DMS53 (cell line): ENCODE measurements around the gene C2CD4B.
A peak's percentile ranks its signal among the peaks of the same experiment; 100 is the strongest.

ENCODE experiments used
- DNase-seq: peaks from one replicate; lab custom pipeline; 2025; lab: John Stamatoyannopoulos, UW

C2CD4B gene

DNA sequence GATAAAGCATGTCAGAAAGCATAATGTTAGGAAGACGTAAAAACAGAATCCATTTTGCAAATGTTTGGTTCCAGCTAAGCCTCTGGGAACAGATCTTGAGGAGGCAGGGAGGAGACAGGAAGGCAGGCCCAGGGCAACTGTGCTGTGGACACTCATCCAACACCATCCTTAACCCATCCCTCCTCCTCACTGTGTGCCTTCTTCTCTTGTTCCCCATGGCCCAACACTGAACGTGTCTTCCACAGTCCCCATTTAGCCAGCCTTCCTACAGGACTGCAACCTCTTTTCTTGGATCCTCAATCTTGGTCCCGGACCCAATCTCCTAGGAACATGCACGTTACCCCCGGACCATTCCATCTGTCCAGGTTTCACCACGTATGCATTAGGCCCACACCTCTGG lies 15.4 kb downstream of the C2CD4B start:
- no peak for DNase-seq

DNA sequence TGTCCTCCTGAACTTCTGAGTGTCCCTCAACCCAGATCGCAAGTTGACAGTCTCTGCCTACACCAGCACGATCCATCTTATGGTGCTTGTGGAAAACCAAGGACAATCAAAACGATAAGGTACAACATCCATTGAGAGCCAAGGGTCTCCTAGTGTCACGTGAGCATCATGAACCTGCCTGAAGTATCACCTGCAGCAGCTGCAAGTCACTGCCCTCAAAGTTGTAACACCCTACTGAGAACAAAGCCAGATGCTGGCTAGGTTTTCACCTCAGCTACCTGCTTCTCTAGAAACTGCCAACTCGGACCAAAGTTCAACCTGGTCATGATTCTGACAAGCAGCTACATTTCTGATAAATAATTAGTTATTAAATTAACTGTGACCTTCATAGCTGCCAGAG lies 17.5 kb downstream of the C2CD4B start:
- DNase-seq: peak; percentile 62

DNA sequence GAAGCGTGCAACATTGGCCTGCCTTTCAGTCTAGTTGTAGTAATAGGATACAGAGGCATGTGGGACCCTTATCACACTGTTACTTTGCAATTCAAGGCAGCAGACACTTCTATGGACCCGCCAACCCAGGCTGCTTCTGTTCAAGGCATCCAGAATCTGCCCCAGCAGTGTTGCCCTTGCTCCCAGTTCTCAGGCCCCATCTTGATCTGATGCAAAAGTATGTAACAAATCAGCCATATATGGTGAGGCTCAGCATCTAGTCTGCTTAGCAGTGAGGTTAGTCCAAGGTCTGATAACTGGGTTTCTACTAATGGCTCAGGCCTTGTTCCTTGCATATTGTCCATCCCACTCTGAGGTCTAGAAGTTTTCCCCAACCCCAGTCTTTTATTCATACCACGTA lies 17.9 kb downstream of the C2CD4B start:
- DNase-seq: peak; percentile 13

DNA sequence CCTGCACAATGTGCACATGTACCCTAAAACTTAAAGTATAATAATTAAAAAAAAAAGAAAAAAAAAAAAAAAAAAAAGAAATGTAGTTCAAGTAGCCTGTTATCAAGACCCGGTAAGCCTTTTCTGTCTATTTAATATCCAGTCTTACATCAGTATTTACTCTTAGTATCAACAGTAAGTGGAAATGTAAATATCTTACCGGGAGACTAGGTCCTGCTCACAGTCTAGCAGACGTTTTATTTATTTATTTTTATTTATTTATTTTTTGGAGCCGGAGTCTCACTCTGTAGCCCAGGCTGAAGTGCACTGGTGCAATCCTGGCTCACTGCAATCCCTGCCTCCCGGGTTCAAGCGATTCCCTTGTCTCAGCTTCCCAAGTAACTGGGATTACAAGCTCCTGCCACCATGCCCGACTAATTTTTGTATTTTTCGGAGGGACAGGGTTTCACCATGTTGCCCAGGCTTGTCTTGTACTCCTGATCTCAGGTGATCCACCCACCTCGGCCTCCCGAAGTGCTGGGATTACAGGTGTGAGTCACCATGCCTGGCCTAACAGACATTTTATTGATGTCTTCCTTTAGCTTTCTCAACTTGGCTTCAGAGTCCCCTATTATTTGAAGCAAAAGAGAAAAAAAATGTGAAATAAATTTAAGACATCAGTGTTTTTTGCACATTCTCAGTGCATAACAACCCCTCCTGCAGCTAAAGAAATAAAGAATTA lies 19.9 kb downstream of the C2CD4B start:
- DNase-seq: peak; percentile 5

DNA sequence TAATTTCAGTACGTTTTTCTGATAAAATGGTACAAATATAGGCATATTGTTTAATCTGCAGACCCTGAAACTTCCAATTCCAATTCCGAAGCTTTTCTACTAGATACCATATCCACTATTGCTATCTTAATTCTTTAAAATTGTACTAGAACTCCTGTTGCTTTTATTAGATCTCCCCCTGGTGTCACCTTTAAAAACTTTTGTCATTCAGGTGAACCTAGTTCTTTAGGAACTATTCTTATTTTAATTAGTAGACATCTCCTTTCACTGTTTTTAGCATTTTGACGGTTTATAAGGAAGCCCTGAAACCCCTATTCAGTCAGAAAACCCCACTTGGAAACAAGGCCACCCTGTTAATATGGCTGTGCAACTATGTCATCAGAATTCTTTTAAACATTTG lies 22.3 kb downstream of the C2CD4B start:
- DNase-seq: peak; percentile 31

DNA sequence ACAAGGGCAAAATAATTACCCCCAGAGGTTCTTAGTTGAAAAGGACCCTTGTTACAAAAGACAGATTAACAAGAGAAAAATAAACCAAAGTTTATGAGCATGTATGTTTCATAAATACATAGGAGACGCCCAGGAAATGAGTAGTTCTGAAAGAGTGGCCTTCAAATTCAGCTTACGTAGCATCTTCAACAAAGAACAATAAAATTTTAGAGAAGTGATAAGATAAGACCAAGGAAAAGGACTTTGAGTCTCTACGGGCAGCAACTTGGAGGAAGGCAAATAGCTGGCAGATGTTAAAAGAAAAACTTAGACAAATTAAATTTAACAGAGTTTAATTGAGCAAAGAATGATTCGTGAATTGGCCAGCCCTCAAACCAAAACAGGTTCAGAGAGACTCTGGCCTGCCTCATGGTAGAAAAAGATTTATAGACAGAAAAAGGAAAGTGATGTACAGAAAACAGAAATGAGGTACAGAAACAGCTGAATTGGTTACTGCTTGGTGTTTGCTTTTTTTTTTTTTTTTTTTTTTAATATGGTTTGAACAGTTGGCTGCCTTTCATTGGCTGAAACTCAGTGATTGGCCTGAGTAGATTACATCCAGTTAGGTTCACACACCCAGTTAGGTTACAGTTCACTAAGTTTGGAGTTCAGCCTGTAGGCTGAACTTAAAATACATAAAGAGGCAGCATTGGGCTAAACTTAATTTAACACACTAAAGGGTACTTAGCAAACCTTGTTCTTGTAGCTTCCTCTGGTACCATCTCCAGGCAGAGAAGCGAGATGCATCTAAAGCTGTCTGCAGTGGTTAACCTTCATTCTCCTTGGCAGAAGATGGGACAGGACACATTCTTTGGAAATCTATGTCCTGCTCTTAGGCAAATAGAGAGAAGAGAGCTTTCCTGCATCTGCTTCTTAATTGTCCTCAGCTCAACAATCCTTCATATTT lies 23.2 kb downstream of the C2CD4B start:
- DNase-seq: no peak

DNA sequence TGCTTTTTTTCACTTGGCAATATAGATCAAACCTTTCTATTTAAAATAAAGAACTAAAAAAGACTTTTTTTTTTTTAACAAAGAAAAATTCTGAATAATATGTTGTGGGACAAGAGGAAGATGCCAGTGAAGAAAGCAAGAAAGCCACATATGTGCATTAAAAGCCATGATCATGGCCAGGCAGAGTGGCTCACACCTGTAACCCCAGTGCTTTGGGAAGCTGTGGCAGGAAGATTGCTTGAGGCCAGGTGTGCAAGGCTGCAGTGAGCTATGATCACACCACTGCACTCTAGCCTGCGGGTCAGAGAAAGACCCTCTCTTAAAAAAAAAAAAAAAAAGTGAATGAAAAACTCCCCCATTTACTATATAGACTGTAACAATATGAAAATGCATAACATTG lies 23.9 kb downstream of the C2CD4B start:
- no peak for DNase-seq

DNA sequence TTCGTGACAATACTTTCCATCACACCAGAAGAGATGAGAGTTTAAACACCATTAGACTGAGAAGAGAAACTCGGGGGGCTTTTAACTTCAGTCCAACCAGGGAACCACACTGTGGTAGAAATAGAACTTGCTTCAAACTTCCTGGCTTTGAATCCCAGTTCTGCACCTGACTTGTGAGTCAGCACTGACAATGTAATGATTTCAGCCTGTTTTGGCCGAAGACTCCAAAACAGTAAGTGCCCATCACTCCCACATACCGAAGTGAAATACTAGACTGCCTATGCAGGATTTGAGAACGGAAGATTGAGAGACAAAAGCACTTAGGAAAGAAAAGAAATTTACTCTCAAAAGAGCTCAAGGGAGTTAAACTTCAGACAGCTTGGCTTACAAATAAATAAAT lies 27.0 kb downstream of the C2CD4B start:
- DNase-seq: no peak

DNA sequence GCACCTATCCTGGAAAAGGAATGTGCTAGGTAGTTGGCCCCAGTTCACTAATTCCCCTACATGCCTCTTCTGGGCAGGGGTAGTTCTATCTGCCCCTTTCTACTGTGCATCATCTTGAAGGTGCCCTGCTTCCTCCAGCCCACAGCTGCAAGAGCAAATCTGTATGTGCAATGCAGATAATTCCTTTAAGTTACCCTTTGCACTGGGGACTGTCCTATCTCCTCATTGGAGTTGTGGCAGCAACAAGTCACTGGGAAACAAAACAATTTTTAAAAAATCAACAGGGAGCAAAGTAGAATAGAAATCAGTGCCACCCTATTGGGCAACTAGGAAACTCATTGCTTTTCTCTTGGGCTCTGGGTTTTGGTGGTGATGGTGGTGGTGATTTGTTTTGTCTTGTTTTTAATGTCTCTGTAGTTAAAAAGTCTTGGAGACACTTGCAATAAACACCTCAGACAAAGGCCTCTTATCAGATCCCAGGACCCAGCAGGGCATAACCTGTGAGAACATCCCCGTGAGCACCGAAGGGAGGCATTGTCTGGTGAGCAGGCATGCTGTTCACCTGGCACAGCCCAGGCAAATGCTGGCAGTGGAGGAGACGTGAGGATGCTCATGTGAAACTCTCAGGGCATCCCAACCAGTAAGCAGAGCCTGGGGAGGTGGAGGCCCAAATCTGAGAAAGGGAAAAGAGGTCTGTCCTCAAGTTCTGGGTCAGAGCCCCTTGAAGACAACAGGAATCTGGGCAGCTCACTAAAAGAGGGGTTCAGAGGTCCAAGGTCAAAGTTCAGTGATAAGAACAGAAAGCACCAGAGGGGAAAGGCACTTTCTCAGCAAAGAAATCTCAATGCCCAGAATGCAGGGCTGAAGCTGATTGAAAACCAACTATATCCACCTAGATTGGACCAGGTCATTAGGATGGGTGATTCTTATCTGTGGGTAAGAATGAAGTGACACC lies 27.9 kb downstream of the C2CD4B start:
- no peak for DNase-seq

DNA sequence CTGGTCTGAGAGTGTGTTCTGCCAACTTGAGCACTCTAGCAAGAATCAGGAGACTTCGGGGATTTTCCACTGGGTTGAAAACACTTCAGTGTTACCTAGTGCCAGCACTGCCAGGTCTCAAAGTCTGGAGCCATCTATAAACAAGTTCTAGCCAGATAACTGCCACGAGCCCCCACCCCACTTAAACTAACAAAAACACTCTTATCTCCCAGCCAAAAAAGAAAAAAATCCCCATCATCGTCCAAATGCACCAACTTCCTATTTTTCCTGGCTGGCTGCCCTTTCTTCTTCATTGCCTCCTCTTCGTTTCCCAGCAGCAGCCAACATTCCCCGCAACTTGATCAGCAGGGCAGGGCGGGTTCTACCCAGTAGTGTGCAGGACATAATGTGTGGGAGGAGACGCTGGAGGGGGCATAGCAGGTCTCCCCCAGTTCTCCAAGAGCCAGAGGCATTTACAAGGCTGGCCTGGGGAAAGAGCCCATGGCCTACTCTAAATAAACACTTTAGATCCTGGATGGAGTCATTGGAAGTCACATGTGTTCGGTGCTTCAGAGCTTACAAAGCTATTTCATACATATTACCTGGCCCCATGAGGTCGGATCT lies 29.5 kb downstream of the C2CD4B start:
- no peak for DNase-seq

DNA sequence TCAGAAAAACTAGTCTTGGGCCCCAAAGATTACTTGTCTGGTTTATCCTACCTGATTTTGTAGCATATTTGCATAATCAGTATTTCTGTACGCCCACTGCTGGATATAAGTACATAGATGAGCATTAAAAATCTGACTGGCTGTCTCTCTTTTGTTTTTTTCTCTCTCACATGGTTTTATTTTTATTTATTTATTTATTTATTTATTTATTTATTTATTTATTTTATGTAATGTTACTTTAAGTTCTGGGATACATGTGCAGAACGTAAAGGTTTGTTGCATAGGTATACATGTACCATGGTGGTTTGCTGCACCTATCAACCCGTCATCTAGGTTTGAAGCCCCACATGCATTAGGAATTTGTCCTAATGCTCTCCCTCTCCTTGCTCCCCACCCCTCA lies 31.9 kb downstream of the C2CD4B start:
- no peak for DNase-seq

DNA sequence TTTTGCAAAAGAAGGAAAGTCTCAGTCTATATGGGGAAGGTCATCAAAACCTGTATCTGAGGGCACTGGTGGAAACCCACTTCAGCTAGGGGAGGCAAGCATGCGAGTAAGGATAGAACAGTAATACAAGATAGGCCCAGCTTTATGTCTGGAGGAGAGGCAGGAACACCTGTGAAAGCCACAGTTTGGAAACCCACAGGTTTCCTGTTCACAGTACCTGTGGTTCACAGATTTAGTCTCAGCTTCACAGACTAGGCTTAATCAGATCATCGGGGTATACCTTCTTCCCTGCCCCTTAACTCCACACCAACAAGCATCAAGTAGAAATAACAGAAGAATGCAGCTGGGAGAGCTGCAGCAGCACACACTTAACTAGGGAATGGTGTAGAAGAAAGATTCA lies 36.2 kb downstream of the C2CD4B start:
- DNase-seq: no peak

DNA sequence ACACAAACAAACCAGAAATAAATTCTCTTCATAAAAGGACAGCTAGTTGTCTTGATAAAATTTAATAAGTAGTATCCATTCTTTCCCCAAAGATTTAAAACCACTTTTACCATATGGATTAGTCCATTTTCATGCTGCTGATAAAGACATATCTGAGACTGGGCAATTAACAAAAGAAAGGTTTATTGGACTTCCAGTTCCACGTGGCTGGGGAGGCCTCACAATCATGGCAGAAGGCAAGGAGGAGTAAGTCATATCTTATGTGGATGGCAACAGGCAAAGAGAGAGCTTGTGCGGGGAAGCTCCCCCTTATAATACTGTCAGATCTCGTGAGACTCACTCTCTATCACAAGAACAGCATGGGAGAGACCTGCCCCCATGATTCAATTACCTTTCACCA lies 38.7 kb downstream of the C2CD4B start:
- no peak for DNase-seq

DNA sequence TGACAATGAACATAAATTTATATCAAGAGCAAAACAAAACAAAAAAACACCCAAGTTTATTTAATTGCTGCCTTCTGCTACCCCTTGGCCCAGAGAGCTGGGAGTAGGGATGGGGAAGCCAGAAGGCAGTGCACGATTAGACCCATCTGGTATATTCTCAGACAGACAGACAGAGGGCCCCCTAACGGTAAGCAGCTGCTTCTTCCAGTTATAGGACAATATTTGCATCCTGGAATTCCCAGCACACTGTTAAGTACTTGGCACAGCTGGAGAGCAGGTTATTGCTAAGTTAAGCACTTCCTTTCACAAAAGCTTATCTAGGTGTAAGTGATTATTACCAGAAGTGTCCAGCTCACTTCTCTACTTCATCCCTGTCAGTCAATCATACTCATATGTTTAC lies 39.3 kb downstream of the C2CD4B start:
- DNase-seq: peak; percentile 94

DNA sequence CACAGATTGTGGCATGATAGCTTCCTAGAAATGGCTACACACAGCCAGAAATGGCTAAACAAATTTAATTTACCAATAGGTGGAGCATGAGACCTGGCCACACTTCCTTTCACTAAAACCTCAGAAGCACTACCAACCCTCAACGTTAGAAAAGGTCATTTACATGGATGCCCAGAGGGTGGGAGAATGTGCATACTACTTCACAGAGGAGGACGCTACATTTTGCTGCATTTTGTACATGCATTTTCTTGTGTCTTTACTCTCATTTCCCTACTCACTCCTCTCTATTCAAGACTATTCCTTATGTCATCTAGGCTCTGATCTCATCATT lies 40.1 kb downstream of the C2CD4B start:
- DNase-seq: no peak

DNA sequence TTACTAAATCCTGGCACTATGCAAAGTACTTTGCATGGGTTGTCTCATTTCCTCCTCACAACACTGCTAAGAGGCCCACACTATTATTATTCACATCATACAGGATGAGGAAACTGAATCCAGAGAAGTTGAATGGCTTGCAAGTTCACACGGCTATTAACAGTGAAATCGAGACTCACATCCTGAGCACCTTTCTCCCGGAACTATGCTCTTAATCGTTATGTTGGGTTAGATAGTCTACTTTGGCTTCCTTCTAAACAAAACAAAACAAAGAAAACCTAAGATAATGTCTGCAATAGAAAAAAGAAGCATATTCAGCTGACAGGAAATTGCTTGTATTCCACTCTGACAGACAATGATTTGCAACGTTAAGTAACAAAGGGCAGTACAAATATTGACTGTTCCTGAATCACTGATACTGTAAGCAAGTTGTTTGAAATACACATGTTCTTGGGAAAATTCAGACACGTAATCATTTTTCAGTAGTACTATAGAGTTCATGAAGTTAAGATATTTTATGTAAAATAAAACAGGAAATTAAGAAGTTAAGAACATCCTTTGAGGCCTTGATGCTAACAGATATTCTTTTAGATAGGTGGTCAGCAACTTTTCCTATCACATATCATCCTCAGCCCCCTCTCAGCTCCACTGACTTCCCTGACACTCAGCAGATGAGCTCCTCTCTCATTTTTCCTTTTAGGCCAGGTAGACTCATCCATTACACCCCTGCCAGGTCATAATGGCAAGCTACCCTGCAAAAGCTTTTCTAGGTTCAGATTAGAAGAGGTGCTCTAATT lies 40.7 kb downstream of the C2CD4B start:
- peak; percentile 92 for DNase-seq

DNA sequence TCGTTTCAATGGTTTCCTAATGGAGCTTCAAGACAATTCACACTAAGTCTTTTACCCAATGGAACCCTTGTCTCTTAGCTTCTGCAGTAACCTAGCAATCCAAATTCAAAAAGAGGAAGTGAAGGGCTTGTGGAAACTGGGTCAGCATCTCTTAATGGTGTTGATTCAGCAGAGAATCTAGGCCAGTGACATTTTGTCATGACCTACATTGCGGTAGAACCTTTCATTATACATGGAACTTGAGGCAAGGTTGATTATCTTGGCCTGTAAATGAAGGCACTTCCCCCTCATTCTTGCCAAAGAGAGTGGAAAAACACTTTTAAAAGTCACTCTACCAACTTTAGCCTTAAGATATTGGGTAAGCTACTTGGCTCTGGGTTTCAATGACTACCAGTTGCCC lies 42.8 kb downstream of the C2CD4B start:
- DNase-seq: no peak

DNA sequence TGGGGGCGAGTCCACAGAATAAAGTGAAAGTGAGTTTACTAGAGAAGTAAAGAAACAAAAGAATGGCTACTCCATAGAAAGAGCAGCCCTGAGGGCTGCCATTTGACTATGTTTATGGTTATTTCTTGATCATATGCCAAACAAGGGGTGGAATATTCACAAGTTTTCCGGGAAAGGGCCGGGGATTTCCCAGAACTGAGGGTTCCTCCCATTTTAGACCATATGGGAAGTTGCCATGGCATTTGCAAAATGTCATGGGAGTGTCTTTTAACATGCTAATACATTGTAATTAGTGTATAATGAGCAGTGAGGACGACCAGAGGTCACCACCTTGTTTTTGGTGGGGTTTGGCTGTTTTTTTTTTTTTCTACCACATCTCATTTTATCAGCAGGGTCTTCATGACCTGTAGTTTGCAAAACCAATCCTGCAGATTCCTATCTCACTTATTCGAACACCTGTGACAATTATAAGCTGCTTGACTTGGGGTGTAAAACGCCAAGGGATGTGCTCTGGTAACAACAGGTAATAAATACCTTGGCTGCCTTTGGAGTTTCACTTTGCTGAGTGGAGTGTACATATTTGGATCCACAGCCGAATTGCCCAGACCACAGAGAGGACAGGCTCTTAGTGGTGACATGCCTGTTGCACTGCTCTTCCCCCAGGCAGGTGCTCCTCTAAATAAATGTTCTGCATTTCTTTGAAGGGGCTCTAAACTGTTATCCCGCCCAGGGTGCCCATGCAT lies 43.6 kb downstream of the C2CD4B start:
- no peak for DNase-seq

DNA sequence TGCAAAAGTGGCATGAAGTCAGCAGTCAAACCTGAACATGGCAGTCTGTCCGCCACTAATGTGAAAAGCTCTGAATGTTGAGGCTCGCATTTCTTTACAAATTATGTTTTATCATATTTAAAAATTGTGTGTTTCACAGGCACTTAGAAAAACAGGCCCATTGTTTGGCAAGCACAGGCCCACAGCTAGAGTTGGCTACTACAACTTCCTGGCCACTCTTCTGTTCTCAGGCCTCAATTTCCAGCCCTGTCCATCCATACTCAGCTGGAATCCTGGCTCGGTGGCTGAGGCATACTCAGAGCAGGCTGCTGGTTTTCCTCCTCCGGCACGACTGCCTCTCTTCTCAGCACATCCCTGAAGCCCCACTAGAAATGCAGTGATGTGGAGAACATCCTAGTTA lies 44.3 kb downstream of the C2CD4B start:
- no peak for DNase-seq

DNA sequence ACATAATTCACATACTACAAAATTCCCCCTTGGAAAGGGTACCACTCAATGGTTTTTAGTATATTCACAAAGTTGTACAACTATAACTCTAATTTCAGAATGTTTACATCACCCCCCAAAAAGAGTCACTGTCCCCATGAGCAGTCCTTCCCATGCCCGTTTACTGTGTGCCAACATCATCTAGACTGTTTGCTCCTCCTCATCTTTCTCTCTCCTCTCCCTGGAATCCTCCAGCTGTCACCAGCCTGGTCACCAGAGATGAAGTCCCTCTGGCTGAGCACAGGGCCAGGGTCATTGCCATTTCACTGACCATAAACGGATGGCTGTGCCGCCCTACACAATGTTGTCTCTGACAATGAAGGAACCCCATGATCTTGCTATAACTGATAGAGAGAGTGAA lies 45.2 kb downstream of the C2CD4B start:
- no peak for DNase-seq
